HTERT RPE-1 (cell line): ENCODE measurements around the gene CHRNB2.

Experiments used
- in situ Hi-C: fragments of 300-500 bp; cut with MboI; formaldehyde crosslinking; loops from 4 replicates; pipeline ENCODE4 v1.14.3; 2020; ENCODE audit warnings: low sequenced_read_pairs

CHRNB2 gene

DNA sequence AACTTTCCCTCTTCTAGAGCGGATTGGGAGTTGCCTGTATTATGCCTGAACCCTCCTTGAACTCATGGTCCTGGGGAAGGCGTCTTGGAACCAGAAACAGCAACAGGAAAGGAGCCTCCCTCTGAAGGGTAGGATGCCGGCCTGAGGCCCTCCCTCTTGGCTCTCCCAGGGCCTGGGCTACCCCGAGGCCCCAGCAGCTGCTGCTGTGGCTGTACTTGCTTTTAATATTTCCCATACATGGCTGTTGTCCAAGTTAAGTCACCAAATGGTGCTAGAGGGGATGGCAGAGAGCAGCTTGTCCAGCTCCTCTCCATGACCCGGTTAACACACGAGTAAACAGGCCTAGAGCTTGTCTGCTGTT lies 10.5 kb downstream of the CHRNB2 start:
- in situ Hi-C loops = no loop called here

DNA sequence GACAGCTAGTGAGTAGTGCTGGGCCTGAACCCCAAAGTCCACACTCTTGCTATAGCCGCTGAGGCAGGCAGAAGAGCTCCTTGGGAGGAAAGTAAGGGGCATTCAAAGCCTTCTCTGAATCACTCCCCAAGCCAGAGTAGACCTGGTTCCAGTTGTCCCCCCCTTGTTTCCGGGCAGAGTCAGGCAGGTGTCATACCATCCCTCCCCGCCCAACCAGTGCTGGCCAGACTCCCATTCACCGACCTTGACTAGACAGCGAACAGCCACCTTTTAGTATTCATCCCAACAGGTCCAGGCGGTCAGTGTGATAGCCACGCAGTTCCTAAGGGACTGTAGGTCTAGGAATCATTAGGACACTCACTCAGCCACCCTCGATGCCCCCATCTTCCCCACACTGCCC lies 11.8 kb downstream of the CHRNB2 start:
- in situ Hi-C loops = no loop called here

GRCh38 chr1:154581766-154582165 lies 14.2 kb downstream of the CHRNB2 start:
- in situ Hi-C loops = no loop called here

DNA sequence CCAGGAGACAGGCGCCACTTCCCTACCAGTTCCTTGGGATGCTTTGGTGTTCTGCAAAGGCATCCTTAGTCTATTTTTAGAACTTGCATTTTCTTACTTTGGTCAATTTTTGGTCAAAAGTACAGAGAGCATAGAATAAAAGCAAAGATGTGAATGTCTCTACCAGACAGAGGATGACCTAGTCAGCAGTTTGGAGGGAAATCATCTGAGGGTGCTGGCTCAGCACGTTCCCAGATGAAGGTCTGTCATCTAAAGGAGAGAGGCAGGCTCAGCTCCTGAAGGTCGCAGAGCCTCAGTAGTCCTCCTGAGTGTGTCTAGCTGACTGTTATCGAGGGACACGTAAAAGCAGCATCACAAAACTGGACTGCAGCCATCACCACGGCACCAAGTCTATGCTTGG lies 15.3 kb downstream of the CHRNB2 start:
- in situ Hi-C loops = no loop called here

DNA sequence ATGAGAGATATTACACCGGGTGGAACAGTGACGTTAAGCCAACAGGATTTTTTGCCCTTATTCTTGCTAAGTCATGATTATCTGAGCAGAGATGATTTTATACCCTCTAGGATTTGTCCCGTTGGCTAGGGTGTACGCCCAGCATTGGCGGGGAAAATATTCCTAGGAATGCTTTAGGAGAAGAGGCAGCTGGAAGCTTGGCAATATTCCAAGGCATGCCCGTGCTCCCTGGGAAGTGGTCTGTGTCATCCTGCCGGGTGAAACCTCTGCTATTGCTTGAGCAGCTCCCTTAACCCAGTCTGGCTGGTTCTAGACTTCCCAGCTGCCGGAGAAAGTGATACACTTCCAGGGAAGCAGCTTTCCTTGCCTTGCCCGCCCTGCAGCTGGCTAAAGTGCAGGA lies 16.2 kb downstream of the CHRNB2 start:
- in situ Hi-C loops = no loop called here

- in situ Hi-C loops = no loop called here
These were observed 16.9 kb downstream of the CHRNB2 start for GRCh38 chr1:154584267-154584994.

DNA sequence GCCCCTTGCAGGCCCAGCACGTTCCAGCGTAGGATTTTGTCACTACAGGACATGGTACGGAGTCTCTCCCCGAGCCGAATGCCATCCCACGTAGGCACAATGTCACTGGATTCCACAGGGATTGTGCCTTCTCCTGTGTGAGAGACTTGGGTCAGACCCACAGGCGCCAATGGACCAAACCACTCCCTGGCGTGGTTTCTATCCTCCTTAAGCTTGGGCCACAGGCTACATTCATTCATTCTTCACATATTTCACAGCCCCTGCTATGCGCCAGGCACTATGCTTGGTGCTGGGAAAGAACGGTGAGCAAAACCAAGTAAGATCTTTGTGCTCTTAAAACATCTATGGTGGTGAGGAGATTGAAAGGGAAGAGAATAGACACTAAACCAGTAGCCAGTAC lies 18.7 kb downstream of the CHRNB2 start:
- in situ Hi-C loops = no loop called here

DNA sequence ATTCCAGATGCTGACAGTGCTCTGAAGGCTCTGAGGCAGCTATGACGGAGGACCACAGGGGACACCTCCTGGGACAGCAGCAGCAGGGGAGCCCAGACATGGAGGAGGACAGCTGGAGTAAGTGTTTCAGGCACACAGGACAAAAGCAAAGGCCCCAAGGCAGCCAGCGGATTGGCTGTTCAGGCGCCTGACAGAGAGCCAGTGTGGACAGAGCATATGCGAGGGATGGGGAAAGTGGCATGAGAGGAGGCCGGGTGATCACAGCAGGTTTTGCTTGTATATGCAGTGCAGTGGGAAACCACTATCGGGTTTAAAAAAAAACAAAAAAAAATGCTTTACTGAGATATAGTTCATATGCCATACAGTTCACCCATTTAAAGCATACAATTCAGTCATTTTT lies 19.1 kb downstream of the CHRNB2 start:
- in situ Hi-C loops = no loop called here

GRCh38 chr1:154589780-154590179 lies 22.2 kb downstream of the CHRNB2 start:
- in situ Hi-C loops = no loop called here

GRCh38 chr1:154590756-154591155 lies 23.2 kb downstream of the CHRNB2 start:
- in situ Hi-C loops = no loop called here

DNA sequence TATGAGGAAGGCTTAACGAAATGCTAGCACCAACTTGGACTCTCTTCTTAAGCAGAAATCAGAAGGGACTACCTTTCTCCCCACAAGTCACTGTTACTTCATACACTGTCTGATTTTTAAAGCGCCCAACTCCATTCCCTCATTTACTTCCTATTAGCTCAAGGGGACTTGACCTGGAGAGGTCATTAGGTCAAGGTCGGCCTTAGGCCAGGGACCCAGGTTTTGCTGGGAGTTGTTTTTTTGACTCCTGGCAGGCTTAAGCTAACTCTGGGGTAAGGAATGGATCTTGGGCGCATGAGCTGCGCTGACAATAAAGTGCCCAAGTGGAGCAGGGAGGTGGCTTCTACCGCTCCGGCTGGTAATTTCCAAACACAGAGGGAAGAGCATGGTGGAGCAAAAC lies 23.6 kb downstream of the CHRNB2 start:
- in situ Hi-C loops = no loop called here

- in situ Hi-C loops = no loop called here
These were observed 25.8 kb downstream of the CHRNB2 start for GRCh38 chr1:154593390-154593789.

GRCh38 chr1:154594811-154595210 lies 27.2 kb downstream of the CHRNB2 start:
- in situ Hi-C loops = no loop called here

DNA sequence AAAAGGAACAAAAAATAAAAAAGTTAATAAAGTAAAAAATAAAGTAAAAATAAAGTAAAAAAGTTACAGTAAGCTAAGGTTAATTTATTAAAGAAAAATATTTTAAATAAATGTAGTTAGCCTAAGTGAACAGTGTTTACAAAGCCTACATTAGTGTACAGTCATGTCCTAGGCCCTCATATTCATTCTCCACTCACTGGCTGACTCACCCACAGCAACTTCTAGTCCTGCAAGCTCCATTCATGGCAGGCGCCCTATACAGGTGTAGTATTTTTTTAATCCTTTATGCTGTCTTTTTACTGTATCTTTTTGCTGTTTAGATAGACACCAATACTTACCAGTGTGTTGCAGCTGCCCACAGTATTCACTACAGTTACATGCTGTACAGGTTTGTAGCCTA lies 28.0 kb downstream of the CHRNB2 start:
- in situ Hi-C loops = no loop called here

GRCh38 chr1:154598871-154599635 lies 31.5 kb downstream of the CHRNB2 start:
- in situ Hi-C loops = no loop called here

- in situ Hi-C loops = no loop called here
These were observed 32.1 kb downstream of the CHRNB2 start for GRCh38 chr1:154599658-154600057.

- in situ Hi-C loops = no loop called here
These were observed 35.7 kb downstream of the CHRNB2 start for GRCh38 chr1:154603317-154603716.

DNA sequence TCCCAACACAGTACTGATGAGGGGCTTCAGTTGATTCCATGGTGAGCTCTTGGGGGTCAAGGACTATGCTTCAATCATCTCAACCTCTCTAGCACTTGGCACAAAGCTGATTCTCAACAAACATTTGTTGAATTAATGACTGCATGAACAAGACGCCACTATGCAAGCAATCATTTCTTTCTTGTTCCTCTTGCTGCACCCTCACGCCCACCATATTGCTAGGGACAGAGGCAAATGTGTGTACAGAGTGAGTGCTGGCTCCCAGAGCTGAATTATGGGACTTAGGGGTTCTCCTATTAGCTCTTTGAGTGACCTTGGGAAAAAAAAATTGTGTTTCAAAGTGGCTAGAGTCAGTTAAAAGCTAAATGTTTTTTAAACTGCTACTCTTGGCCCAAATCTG lies 38.0 kb downstream of the CHRNB2 start:
- in situ Hi-C loops = no loop called here

DNA sequence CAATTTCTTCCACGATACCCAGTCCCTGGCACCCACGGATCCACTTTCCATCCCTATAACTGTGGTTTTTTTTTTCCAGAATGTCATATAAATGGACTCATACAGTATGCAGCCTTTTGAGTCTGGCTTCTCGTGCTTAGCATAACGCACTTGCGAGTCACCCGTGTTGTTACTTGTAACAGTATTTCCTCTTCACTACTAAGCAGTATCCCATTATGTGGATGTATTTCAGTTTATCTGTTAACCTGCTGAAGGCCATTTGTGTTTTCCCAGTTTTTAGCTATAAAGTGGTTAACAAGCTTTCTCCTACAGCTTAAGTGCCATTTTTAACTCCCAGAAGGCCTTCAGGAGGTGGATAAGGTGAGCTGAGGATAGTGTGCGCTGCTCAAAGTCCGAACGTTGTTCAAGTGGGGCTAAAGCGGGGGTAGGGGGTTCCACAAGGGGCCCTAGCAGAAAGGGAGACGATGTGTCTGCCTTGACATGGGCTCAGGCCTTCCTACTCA lies 39.6 kb downstream of the CHRNB2 start:
- in situ Hi-C loops = no loop called here

GRCh38 chr1:154607609-154608396 lies 40.2 kb downstream of the CHRNB2 start, which contains the start of gene ADAR:
ADAR (minus strand) TSS chr1:154608186; CDS start chr1:154608006, 180 bp downstream.
- in situ Hi-C loops = no loop called here
